GM21367 (cell line): ENCODE results near the gene PLCB3.

Source experiments
- ATAC-seq: cut with Tn5 transposase; IDR thresholded peaks from one replicate; pipeline ENCODE4 v1.9.1; 2021; ENCODE audit not compliant: unreplicated experiment

Gene PLCB3

DNA sequence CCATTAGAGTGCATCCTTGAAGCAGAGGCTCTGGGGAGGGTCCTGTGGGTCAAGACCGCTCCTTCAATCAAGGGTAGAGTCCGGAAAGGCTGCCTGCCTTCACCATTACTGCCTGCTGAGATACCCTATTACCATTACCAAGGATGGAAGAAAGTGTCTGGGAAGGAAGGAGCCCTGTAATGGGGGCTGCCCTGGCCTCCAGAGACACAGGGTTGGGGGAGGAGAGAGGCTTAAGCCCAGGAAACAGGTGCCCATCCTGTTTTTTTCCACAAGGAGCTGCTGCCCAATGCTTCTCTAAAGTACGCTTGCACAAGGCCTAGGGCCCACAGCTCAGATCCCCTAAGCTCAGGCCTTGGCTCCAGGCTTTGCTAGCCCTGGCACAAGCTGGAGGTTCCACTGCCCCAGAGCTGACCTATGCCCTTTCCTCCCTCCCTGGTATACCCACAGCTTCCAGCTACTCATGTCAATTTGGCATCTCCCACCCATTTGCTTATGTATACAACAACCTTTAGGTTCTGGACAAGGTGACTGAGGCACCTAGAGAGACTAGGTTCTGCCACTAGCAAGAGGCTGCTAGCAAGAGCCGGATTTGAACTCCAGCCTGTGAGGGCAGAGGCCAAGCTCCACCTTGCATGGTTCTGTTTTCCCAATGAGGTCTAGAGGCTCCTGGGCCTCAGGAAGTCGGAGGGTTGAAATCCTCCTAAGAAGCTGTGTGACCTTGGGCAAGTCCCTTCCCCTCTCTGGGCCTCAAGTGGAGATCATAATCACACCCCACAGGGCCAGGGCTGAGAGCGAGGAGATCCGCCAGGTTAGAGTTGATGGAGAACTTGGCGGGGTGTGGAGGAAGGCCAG is 1.5 kb upstream of the PLCB3 start:
- ATAC-seq: no peak

DNA sequence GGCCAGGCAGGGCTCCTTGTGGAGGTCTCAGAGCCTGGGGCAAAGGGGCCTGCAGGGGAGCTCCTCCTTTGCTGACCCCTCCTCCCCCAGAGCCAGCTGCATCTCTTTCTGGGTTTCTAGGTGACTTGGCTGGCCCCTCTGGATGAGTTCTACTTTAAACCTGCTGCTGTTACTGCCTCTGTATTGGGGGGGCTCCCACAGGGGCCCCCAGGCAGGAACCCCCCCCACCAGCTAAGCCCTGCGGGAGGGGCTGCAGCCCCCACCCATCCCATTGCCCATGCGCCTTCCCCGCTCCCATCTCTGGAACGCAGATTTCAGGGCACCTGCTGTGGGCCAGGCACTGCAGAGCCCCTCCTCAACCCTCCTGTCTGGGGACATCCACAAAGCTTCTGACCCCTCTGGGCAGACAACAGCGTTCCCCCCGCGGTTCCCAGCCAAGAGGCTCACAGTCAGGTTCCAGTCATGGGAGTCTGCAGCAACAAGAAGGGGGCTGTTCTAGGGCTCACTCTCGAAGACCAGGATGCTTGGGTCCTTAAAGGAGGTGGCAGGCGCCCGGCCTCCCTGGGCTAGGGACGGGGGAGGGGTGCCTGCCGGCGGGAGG is 815 bp upstream of the PLCB3 start:
- ATAC-seq: no peak

DNA sequence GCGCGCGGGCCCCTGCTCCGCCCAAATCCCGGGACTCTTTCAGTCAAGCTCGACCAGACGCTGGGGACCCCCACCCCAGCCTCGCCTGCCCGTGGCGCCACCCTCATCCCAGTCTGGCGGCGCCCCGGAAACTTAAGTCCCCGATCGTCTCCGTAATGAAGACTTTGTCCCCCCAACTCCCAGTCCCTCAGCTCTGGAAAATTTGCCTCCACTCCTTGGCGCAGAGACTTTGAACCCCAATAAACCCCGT is 348 bp downstream of the PLCB3 start:
- ATAC-seq: no peak

DNA sequence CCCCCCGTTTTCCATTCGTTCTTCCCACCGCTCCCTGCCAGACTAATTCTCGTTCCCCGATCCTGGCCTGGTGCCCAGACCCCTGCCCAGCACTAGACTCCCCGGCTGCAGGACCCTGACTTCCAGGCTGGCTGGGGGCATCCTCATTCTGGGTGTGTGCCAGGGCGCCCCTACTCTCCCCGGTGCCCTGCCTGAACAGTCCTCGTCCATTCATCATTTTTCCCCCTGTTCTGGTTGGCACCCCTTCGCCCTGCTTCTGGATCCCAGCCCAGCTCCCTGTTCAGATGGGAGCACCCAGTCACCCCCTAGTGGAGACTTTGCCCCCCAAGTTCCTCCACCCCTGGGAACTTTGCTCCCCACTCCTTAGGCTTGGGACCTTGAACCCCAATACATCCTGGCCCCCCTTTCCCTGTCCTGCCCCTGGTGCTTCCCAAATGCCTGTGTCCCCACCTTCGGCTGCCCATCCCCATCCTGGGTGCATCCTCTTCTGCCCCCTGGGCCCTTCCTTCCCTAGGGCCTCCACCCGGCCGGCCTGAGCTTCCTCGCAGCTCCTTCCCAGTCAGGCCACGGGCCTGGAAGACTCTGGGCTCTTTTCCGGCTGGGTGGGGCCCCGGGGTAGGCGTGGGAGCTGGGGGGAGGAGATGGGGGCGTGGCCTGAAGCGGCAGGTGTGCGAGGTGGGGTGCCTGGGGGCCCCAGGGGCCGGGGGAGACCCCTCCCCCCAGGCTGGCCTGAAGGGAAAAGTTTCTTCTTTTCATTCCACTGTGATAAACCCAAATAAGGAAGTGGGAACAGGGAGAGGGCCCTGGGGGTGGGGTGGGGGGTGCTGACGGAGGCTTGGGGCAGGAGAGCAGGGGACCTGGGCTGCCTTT is 908 bp downstream of the PLCB3 start:
- no peak for ATAC-seq

GRCh38 chr11:64253043-64253442 is 1.7 kb downstream of the PLCB3 start:
- ATAC-seq: no peak

DNA sequence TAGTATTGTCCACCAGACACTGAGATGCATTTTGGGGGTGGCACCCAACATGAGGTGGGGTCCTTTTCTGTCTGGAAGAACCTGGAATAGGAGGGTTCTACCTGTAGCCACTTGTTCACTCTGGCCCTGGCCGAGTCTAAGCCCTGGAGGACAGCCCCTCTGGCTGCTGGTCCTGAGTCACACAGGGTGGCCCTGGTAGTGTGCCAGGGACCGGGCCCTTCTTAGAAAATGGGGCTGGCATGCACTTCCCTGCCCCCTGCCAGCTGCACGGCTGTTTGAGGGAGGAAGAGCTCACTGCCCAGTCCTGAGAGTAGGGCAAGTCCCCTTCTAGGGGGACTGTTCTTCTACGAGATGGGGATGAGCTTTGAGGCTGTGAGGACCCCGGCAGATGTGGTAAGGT is 2.2 kb downstream of the PLCB3 start:
- no peak for ATAC-seq

- ATAC-seq: no peak
Measured at GRCh38 chr11:64254326-64254725, 3.0 kb downstream of the PLCB3 start.

DNA sequence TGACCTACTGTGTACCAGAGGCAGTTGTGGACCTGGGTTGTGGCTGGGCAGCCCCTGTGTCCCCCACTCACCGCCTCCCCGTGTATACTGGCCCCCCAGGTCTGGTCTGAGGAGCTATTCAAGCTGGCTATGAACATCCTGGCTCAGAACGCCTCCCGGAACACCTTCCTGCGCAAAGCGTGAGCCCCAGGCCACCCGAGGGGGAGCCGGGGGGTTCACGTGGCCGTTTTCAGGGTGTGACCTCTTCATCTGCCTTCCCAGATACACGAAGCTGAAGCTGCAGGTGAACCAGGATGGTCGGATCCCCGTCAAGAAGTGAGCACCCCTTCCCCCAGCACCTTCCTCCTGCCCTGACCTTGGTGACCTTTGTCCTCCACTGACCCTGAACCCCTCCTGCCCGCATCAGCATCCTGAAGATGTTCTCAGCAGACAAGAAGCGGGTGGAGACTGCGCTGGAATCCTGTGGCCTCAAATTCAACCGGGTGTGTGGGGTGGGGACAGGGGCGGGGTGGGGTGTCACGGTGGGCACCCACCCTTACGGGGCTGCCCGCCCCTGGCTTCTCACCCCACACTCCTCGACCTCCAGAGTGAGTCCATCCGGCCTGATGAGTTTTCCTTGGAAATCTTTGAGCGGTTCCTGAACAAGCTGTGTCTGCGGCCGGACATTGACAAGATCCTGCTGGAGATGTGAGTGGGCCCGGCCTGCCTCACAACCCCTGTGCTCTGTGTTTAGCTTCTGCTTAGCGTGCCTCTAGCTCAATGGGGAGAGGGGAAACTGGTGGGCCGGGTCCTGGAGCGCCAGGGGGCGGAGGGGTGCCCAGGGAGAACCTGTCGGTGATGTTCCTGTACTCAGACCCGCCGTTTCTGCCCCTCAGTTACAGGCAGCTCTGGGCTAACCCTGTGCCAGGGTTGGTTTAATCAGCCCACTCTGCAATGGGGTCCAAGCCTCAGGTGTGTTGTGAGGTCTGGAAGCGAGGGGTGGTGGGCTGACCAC is 4.1 kb downstream of the PLCB3 start:
- ATAC-seq: no peak

DNA sequence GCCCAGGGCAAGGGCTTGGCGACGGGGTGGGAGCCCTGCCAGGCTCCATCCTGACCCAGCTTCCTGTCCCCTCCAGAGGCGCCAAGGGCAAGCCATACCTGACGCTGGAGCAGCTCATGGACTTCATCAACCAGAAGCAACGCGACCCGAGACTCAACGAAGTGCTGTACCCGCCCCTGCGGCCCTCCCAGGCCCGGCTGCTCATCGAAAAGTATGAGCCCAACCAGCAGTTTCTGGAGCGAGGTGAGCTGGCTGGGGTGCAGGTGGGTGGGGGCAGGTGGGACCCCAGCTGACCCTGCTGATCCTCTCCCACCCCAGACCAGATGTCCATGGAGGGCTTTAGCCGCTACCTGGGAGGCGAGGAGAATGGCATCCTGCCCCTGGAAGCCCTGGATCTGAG is 5.0 kb downstream of the PLCB3 start:
- ATAC-seq: no peak

- no peak for ATAC-seq
Measured at GRCh38 chr11:64258356-64258755, 7.0 kb downstream of the PLCB3 start.

GRCh38 chr11:64258946-64259532 is 7.7 kb downstream of the PLCB3 start:
- no peak for ATAC-seq

DNA sequence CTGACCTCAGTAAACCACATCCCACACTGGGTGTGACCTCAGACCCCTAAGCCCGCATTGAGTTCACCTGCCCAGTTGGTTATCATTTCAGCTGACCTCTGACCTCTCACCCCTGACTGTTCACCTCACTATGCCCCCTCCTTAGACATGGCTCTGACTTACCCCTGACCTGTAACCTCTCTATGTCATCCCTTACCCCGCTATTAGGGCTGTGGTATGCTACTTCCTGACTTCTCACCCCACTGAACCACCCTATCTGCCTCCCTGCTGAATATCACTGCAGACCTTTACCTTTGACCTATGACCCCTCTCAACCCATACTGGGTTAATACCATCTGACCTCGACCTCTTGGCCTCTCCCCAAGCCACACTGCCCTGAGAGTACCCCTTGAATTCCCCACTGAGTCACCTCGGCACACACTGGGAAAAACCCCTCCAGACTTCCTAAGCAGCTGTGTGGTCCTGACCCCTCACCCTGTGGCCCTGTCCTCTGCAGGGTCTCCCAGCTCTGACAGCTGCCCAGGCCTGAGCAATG is 8.3 kb downstream of the PLCB3 start:
- ATAC-seq: no peak

- no peak for ATAC-seq
Measured at GRCh38 chr11:64260147-64260708, 8.9 kb downstream of the PLCB3 start.

GRCh38 chr11:64261556-64262080 is 10.3 kb downstream of the PLCB3 start:
- ATAC-seq: no peak

DNA sequence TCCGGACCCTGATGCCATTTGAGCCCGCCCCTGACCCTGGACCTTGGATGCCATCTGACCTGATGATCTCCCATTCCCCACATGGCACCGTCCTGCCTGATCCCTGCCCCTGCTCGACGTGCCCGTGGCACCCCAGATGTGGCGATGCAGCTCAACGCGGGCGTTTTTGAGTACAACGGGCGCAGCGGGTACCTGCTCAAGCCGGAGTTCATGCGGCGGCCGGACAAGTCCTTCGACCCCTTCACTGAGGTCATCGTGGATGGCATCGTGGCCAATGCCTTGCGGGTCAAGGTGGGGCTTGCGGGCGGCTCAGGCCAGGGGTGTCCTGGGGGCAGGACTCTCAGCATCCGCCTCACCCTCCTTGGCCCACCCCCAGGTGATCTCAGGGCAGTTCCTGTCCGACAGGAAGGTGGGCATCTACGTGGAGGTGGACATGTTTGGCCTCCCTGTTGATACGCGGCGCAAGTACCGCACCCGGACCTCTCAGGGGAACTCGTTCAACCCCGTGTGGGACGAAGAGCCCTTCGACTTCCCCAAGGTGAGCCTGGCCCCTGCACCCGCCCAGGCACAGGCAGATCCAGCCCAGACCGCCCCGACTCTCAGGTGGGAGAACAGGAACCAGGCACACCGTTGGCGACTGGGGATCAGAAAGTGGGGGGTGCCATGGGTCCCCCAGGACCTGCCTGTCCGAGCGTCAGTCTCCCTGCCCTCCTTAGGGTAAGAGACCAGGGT is 11.1 kb downstream of the PLCB3 start:
- ATAC-seq: no peak

GRCh38 chr11:64263021-64263946 is 12.0 kb downstream of the PLCB3 start:
- no peak for ATAC-seq

DNA sequence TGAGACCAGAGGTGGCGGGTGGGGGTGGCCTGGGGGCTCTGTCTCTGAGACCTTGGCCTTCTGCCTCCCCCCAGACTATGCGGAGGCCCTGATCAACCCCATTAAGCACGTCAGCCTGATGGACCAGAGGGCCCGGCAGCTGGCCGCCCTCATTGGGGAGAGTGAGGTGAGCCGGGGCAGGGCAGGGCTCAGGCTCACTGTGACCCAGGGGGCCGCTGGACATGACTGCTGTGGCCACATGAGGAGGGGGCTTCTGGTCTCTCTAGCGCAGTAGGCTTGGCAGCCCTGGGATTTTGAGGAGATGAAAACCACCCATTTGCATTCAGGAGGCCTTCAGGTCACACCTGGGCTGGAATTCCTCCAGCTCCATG is 12.6 kb downstream of the PLCB3 start:
- ATAC-seq: no peak

- ATAC-seq: no peak
Measured at GRCh38 chr11:64264371-64264852, 13.1 kb downstream of the PLCB3 start.
